CD14-positive monocyte (primary cell): Measurements from ENCODE around the gene C10orf71. TPM values are rescaled to one million over a fixed set of nuclear protein-coding genes. Genes with fewer than 3 reads are reported as not detected.
A peak's percentile ranks its signal among the peaks of the same experiment; 100 is the strongest.

Source experiments
- DNase-seq, 3 donors: peaks; one replicate each; pipeline ENCODE4 v3.0.0-alpha.2; 2011 to 2022
- H2AFZ ChIP-seq: 2 replicates; pipeline ENCODE4 v1.6.0; 2012; ENCODE audit warnings: mild to moderate bottlenecking, low read depth, low read length, inconsistent platforms; ENCODE audit not compliant: insufficient read depth, poor library complexity, severe bottlenecking
- H3K27ac ChIP-seq, 2 donors: 1 replicate in 1 of 2; 2 replicates in 1 of 2; pipeline ENCODE4 v1.5.1; 2012 to 2013; ENCODE audit warnings: low read length in 2 of 2, control low read depth in 1 of 2, inconsistent platforms in 1 of 2, low read depth in 1 of 2, mild to moderate bottlenecking in 1 of 2
- H3K27me3 ChIP-seq, 2 donors: one replicate each; pipeline versions ENCODE4 v1.6.0 to v1.6.1; 2011 to 2013; ENCODE audit warnings: low read length in 2 of 2; ENCODE audit not compliant: control insufficient read depth in 2 of 2, insufficient read depth in 2 of 2
- H3K36me3 ChIP-seq, 2 donors: replicated peaks in 1 of 2; 1 replicate in 1 of 2; 2 replicates in 1 of 2; pipeline versions ENCODE4 v1.5.1 to v1.6.1; 2012 to 2013; ENCODE audit warnings: low read length in 2 of 2, control low read depth in 1 of 2, inconsistent platforms in 1 of 2, mild to moderate bottlenecking in 1 of 2; ENCODE audit not compliant: insufficient read depth in 2 of 2, control insufficient read depth in 1 of 2
- H3K4me1 ChIP-seq, 2 donors: 1 replicate in 1 of 2; 2 replicates in 1 of 2; pipeline versions ENCODE4 v1.5.1 to v1.6.1; 2012 to 2013; ENCODE audit warnings: low read length in 2 of 2, control low read depth in 1 of 2, inconsistent platforms in 1 of 2, mild to moderate bottlenecking in 1 of 2, moderate library complexity in 1 of 2; ENCODE audit not compliant: insufficient read depth in 2 of 2, control insufficient read depth in 1 of 2
- H3K4me2 ChIP-seq: replicated peaks from 2 replicates; pipeline ENCODE3; 2012; ENCODE audit warnings: low read length, moderate library complexity, mild to moderate bottlenecking; ENCODE audit not compliant: poor library complexity, severe bottlenecking; ENCODE audit errors: extremely low read depth
- H3K4me3 ChIP-seq, 3 experiments: fragments of 200-600 bp in 1 of 3; sonication (generic) in 1 of 3; replicated peaks in 1 of 3; 1 replicate in 2 of 3; 2 replicates in 1 of 3; pipeline ENCODE4 v1.5.1; 2011 to 2013; ENCODE audit warnings: low read length in 3 of 3, mild to moderate bottlenecking in 3 of 3, control low read depth in 2 of 3, low read depth in 2 of 3, inconsistent platforms in 1 of 3, moderate library complexity in 1 of 3
- H3K79me2 ChIP-seq: 2 replicates; pipeline ENCODE4 v1.6.0; 2012; ENCODE audit warnings: mild to moderate bottlenecking, control low read depth, inconsistent platforms, low read length, moderate library complexity; ENCODE audit not compliant: insufficient read depth
- H3K9ac ChIP-seq: 2 replicates; pipeline ENCODE4 v1.6.0; 2017; ENCODE audit warnings: low read length, mild to moderate bottlenecking; ENCODE audit not compliant: insufficient read depth, poor library complexity, severe bottlenecking
- H3K9me3 ChIP-seq, 2 donors: replicated peaks in 1 of 2; 1 replicate in 1 of 2; 2 replicates in 1 of 2; pipeline versions ENCODE4 v1.5.1 to v1.6.1; 2012 to 2013; ENCODE audit warnings: low read length in 2 of 2, control low read depth in 1 of 2; ENCODE audit not compliant: control insufficient read depth in 1 of 2, insufficient read depth in 1 of 2
- H4K20me1 ChIP-seq: 2 replicates; pipeline ENCODE4 v1.6.0; 2012; ENCODE audit warnings: mild to moderate bottlenecking, low read length, control low read depth, moderate library complexity; ENCODE audit not compliant: insufficient read depth
- H3K27ac Mint-ChIP-seq, 7 donors: one replicate each; pipeline ENCODE4 v1.8.0; 2020; ENCODE audit warnings: mild to moderate bottlenecking in 7 of 7, mixed read lengths in 7 of 7, moderate library complexity in 6 of 7, inconsistent platforms in 2 of 7
- H3K27me3 Mint-ChIP-seq, 3 donors: one replicate each; pipeline ENCODE4 v1.8.0; 2021 to 2022; ENCODE audit warnings: low read depth in 3 of 3, mild to moderate bottlenecking in 3 of 3, mixed read lengths in 3 of 3, moderate library complexity in 3 of 3, inconsistent platforms in 1 of 3
- H3K36me3 Mint-ChIP-seq, 2 donors: one replicate each; pipeline ENCODE4 v1.8.0; 2020; ENCODE audit warnings: mixed read lengths in 2 of 2, inconsistent platforms in 1 of 2, mild to moderate bottlenecking in 1 of 2
- H3K4me1 Mint-ChIP-seq: one replicate; pipeline ENCODE4 v1.8.0; 2020; ENCODE audit warnings: mild to moderate bottlenecking, mixed read lengths
- H3K4me3 Mint-ChIP-seq, 2 donors: one replicate each; pipeline ENCODE4 v1.8.0; 2020; ENCODE audit warnings: mild to moderate bottlenecking in 2 of 2, mixed read lengths in 2 of 2, moderate library complexity in 1 of 2
- H3K9me3 Mint-ChIP-seq, 7 donors: one replicate each; pipeline ENCODE4 v1.8.0; 2020 to 2022; ENCODE audit warnings: mixed read lengths in 7 of 7, mild to moderate bottlenecking in 6 of 7, moderate library complexity in 6 of 7, inconsistent platforms in 2 of 7
- CTCF ChIP-seq: fragments of 200-600 bp; IDR thresholded peaks from one replicate; pipeline ENCODE4 v1.8.0; 2022; ENCODE audit warnings: antibody characterized with exemption, mild to moderate bottlenecking
- WGBS: methylation state at CpG from one replicate; pipeline ENCODE4 v1.1.5; 2013; ENCODE audit warnings: missing lambda C conversion rate; ENCODE audit not compliant: insufficient coverage; 5-methylcytosine and 5-hydroxymethylcytosine counted together
- intact Hi-C, 2 donors: fragments of 100-400 bp; cut with micrococcal nuclease; formaldehyde crosslinking; loops; one replicate each; pipeline versions ENCODE4 v1.15.0 to v1.15.1; 2023
- polyA plus RNA-seq, 3 donors: library from polyadenylated mRNA; depleted of rRNA in 1 of 3; unstranded in 2 of 3; stranded (reverse) in 1 of 3; fragments of 300-500 nt in 2 of 3; fragments of >200 nt in 1 of 3; fragmentation: Illumina TruSeq in 2 of 3; gene quantifications; 1 replicate in 2 of 3; 2 replicates in 1 of 3; pipeline ENCODE4 v1.2.3, GENCODE V29; 2012 to 2021

The C10orf71 gene
- polyA plus RNA-seq, 3 donors: not detected

- Mint-ChIP-seq H3K4me3 (peak overlapping the region; percentile 55 to 84), H3K9me3 (peaks cover 0 to 8% (median 2%) of the 10 kb centered on the region in 7 donors), H3K4me1 (peaks cover 21% of the 10 kb centered on the region), H3K27me3 (peaks cover 3 to 12% (median 5%) of the 10 kb centered on the region in 3 donors), H3K36me3 (no peaks in the 10 kb centered on the region), H3K27ac (peak overlapping the region; percentile 66 to 95 (median 79))
- no peaks in the 10 kb centered on the region for H4K20me1 ChIP-seq
- H3K27me3 ChIP-seq: no peaks in the 10 kb centered on the region
- H3K36me3 ChIP-seq: no peaks in the 10 kb centered on the region
- peaks cover 17 to 19% of the 10 kb centered on the region in 2 donors for H3K4me1 ChIP-seq
- 6% methylated on average over 21 of the region's 21 CpGs for WGBS
- H3K9me3 ChIP-seq: no peaks in the 10 kb centered on the region
- peak overlapping the region in 1 of 3 experiments; percentile 1 for H3K4me3 ChIP-seq
- no peak for TF ChIP-seq CTCF
- no peaks in the 10 kb centered on the region for H3K79me2 ChIP-seq
- peak; percentile 36 to 75 (median 38) for DNase-seq
- peak overlapping the region; percentile 7 to 21 for H3K27ac ChIP-seq
- intact Hi-C loops: loop anchor here in 1 of 2 donors (5.0 kb wide), 1 partner anchor 35 kb away; no protein-coding TSS in a partner anchor
- H3K4me2 ChIP-seq: peak overlapping the region; percentile 27
- H2AFZ ChIP-seq: peak overlapping the region; percentile 61
- H3K9ac ChIP-seq: peak overlapping the region; percentile 39
These were observed 26.5 kb upstream of the C10orf71 start for GRCh38 chr10:49272251-49273081.

- Mint-ChIP-seq H3K4me1 (peaks cover 26% of the 10 kb centered on the region), H3K4me3 (peak overlapping the region in 1 of 2 donors; percentile 84), H3K27ac (peak overlapping the region in 4 of 7 donors; percentile 51 to 95 (median 84)), H3K9me3 (peaks cover 0 to 2% (median 0%) of the 10 kb centered on the region in 7 donors), H3K27me3 (peaks cover 3 to 12% (median 5%) of the 10 kb centered on the region in 3 donors), H3K36me3 (no peaks in the 10 kb centered on the region)
- Histone ChIP-seq H3K9me3 (no peaks in the 10 kb centered on the region), H3K9ac (peak overlapping the region; percentile 39), H3K4me2 (peak overlapping the region; percentile 27), H3K4me3 (peak overlapping the region in 1 of 3 experiments; percentile 1), H3K4me1 (peaks cover 21 to 23% of the 10 kb centered on the region in 2 donors), H2AFZ (peak overlapping the region; percentile 61), H3K79me2 (no peaks in the 10 kb centered on the region), H3K27ac (no peak overlapping the region), H3K27me3 (no peaks in the 10 kb centered on the region), H4K20me1 (no peaks in the 10 kb centered on the region), H3K36me3 (no peaks in the 10 kb centered on the region)
- DNase-seq: peak in 1 of 3 donors; percentile 25
- TF ChIP-seq CTCF: no peak
- intact Hi-C loops: loop anchor here in 1 of 2 donors (5.0 kb wide), 1 partner anchor 34 kb away; no protein-coding TSS in a partner anchor
- WGBS: 63% methylated on average over 1 of the region's 1 CpG
These were observed 25.9 kb upstream of the C10orf71 start for GRCh38 chr10:49273082-49273465.
